ENCODE data around the gene CCDC149. TPM values are rescaled to one million over a fixed set of nuclear protein-coding genes. Genes with fewer than 3 reads are reported as not detected.
A peak's percentile ranks its signal among the peaks of the same experiment; 100 is the strongest.

CCDC149 gene
- total RNA-seq, 1 donor, result 12.3 TPM

DNA sequence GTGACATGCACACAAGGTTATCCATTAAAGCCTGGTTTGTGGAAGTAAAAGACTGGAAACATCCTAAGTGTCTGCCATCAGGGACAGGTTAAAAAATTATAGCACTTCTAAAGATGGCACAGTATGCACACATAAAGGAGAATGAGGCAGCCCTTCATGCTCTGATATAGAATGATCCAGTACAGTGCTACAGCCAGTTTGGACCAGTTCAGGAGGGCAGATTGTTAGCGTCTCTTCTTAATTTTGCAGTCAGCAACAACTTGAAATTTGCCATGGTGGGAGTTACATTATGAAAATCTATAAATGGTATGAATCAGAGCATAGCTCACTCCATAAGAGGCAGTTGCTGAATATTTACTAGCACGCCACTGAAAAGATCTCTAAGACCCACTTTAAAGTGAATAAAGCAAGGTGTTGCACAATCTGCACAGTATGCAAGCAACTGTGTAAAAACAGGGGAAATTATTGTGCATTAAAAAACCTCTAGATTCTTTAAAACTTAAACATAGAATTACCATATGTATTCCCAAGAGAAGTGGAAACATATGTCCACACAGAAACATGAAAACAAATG lies 137.7 kb downstream of the CCDC149 start:
- no peaks in the 10 kb centered on the region for H3K9me3 ChIP-seq (ENCODE audit: low read depth, low read length)
- no peak overlapping the region for H3K4me3 ChIP-seq (ENCODE audit: insufficient read depth, low read length)
- no peaks in the 10 kb centered on the region for H3K79me2 ChIP-seq (ENCODE audit: insufficient read depth, low read length)
- TF ChIP-seq, protein P1, sequence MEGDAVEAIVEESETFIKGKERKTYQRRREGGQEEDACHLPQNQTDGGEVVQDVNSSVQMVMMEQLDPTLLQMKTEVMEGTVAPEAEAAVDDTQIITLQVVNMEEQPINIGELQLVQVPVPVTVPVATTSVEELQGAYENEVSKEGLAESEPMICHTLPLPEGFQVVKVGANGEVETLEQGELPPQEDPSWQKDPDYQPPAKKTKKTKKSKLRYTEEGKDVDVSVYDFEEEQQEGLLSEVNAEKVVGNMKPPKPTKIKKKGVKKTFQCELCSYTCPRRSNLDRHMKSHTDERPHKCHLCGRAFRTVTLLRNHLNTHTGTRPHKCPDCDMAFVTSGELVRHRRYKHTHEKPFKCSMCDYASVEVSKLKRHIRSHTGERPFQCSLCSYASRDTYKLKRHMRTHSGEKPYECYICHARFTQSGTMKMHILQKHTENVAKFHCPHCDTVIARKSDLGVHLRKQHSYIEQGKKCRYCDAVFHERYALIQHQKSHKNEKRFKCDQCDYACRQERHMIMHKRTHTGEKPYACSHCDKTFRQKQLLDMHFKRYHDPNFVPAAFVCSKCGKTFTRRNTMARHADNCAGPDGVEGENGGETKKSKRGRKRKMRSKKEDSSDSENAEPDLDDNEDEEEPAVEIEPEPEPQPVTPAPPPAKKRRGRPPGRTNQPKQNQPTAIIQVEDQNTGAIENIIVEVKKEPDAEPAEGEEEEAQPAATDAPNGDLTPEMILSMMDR (IDR thresholded peaks at IDR 0.05; ENCODE audit: extremely low read depth, low read depth, low read length), result no peak
- no peaks in the 10 kb centered on the region for H3K36me3 ChIP-seq (ENCODE audit: insufficient read depth, low read length)
- H3K4me1 ChIP-seq (ENCODE audit: insufficient read depth, low read length), result peaks cover 47% of the 10 kb centered on the region
- H4K20me1 ChIP-seq (ENCODE audit: insufficient read depth, low read length), result no peaks in the 10 kb centered on the region
- peak overlapping the region; percentile 39 for H3K4me2 ChIP-seq (ENCODE audit: insufficient read depth, low read length)
- peak; percentile 23 for DNase-seq (ENCODE audit: insufficient read length, low spot score, missing footprints)
- H2AFZ ChIP-seq (ENCODE audit: low read length), result no peak overlapping the region
- H3K27ac ChIP-seq (ENCODE audit: low read depth, low read length), result peak overlapping the region; percentile 40
- H3K27me3 ChIP-seq (ENCODE audit: insufficient read depth, low read length), result no peaks in the 10 kb centered on the region

DNA sequence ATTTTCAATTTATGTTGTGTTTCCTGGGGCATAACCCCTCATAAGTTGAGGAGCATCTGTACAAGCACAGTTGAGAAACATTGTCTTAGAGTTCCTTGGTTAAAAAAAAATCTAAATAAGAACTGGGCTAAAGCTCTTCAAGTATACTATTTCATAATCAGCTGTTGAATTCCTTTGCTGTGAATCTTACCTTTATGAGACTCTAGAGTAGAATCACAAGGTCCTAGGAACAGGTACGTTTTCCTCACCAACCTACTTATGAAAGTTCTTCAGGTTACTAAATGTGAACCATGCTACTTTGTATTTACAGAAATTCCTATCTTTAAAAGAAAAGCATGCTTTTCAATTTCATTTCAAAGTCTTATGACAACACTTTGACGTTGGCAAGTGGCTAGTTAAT lies 138.4 kb downstream of the CCDC149 start:
- H4K20me1 ChIP-seq (ENCODE audit: insufficient read depth, low read length), result no peaks in the 10 kb centered on the region
- TF ChIP-seq, protein P1 (IDR thresholded peaks at IDR 0.05; ENCODE audit: extremely low read depth, low read depth, low read length), result no peak
- H2AFZ ChIP-seq (ENCODE audit: low read length), result no peak overlapping the region
- H3K36me3 ChIP-seq (ENCODE audit: insufficient read depth, low read length), result no peaks in the 10 kb centered on the region
- no peaks in the 10 kb centered on the region for H3K9me3 ChIP-seq (ENCODE audit: low read depth, low read length)
- no peaks in the 10 kb centered on the region for H3K27me3 ChIP-seq (ENCODE audit: insufficient read depth, low read length)
- peak overlapping the region; percentile 40 for H3K27ac ChIP-seq (ENCODE audit: low read depth, low read length)
- no peak for DNase-seq (ENCODE audit: insufficient read length, low spot score, missing footprints)
- no peaks in the 10 kb centered on the region for H3K79me2 ChIP-seq (ENCODE audit: insufficient read depth, low read length)
- peaks cover 53% of the 10 kb centered on the region for H3K4me1 ChIP-seq (ENCODE audit: insufficient read depth, low read length)
- no peak overlapping the region for H3K4me3 ChIP-seq (ENCODE audit: insufficient read depth, low read length)
- H3K4me2 ChIP-seq (ENCODE audit: insufficient read depth, low read length), result no peak overlapping the region

DNA sequence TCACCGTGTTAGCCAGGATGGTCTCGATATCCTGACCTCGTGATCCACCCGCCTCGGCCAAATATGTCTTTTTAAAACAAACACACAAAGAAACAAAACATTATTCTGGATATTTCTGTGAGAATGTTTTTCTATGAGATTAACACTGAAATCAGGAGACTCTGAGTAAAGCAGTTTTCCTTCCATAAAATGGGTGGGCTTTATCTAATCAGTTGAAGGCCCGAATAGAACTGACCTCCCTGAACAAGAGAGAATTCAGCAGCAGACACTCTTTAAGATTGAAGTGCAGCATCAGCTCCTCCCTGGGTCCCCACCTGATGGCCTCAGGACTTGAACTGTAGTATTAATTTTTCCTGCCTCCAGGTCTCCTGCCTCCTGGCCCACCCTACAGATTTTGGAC lies 139.9 kb downstream of the CCDC149 start:
- TF ChIP-seq, protein P1 (IDR thresholded peaks at IDR 0.05; ENCODE audit: extremely low read depth, low read depth, low read length), result no peak
- Histone ChIP-seq H4K20me1 (ENCODE audit: insufficient read depth, low read length) (no peaks in the 10 kb centered on the region), H3K4me1 (ENCODE audit: insufficient read depth, low read length) (peaks cover 47% of the 10 kb centered on the region), H2AFZ (ENCODE audit: low read length) (no peak overlapping the region), H3K9me3 (ENCODE audit: low read depth, low read length) (no peaks in the 10 kb centered on the region), H3K79me2 (ENCODE audit: insufficient read depth, low read length) (no peaks in the 10 kb centered on the region), H3K36me3 (ENCODE audit: insufficient read depth, low read length) (no peaks in the 10 kb centered on the region), H3K27ac (ENCODE audit: low read depth, low read length) (no peak overlapping the region), H3K4me2 (ENCODE audit: insufficient read depth, low read length) (no peak overlapping the region), H3K4me3 (ENCODE audit: insufficient read depth, low read length) (no peak overlapping the region), H3K27me3 (ENCODE audit: insufficient read depth, low read length) (no peaks in the 10 kb centered on the region)
- no peak for DNase-seq (ENCODE audit: insufficient read length, low spot score, missing footprints)

DNA sequence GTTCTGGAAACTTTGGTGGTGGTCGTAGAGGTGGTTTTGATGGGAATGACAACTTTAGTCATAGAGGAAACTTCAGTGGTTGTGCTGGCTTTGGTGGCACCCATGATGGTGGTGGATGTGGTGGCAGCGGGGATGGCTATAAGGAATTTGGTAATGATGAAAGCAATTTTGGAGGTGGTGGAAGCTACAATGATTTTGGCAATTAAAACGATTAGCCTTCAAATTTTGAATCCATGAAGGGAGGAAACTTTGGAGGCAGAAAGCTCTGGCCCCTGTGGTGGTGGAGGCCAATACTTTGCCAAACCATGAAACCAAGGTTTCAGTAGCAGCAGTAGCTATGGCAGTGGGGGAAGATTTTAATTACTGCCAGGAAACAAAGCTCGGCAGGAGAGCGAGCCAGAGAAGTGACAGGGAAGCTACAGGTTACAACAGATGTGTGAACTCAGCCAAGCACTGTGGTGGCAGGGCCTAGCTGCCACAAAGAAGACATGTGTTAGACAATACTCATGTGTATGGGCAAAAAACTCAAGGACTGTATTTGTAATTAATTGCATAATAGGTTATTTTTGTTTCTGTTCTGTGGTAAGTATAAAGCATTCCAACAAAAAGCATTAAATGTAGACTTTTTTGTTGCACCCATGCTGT lies 140.7 kb downstream of the CCDC149 start:
- Histone ChIP-seq H3K27me3 (ENCODE audit: insufficient read depth, low read length) (no peaks in the 10 kb centered on the region), H3K4me3 (ENCODE audit: insufficient read depth, low read length) (no peak overlapping the region), H2AFZ (ENCODE audit: low read length) (no peak overlapping the region), H4K20me1 (ENCODE audit: insufficient read depth, low read length) (no peaks in the 10 kb centered on the region), H3K4me1 (ENCODE audit: insufficient read depth, low read length) (peaks cover 41% of the 10 kb centered on the region), H3K36me3 (ENCODE audit: insufficient read depth, low read length) (no peaks in the 10 kb centered on the region), H3K27ac (ENCODE audit: low read depth, low read length) (no peak overlapping the region), H3K79me2 (ENCODE audit: insufficient read depth, low read length) (no peaks in the 10 kb centered on the region), H3K9me3 (ENCODE audit: low read depth, low read length) (no peaks in the 10 kb centered on the region), H3K4me2 (ENCODE audit: insufficient read depth, low read length) (no peak overlapping the region)
- TF ChIP-seq, protein P1 (IDR thresholded peaks at IDR 0.05; ENCODE audit: extremely low read depth, low read depth, low read length), result no peak
- DNase-seq (ENCODE audit: insufficient read length, low spot score, missing footprints), result no peak

Measured in osteoblast (primary cell).